Stimulated activated CD8-positive, alpha-beta memory T cell treated with anti-CD3 and anti-CD28 coated beads, Interleukin-4, amount 100 ng/mL, for 48 hours (primary cell): ENCODE results near the gene PNMT.

ENCODE experiments used
- DNase-seq: peaks from one replicate; pipeline ENCODE4 v3.0.0-alpha.2; 2020

The PNMT gene

GRCh38 chr17:39715375-39716072 lies 47.3 kb downstream of the PNMT start:
- no peak for DNase-seq

GRCh38 chr17:39716073-39716818 lies 48.0 kb downstream of the PNMT start:
- DNase-seq, result no peak

- DNase-seq, result no peak
Observed at GRCh38 chr17:39716879-39717536, 48.8 kb downstream of the PNMT start.

- DNase-seq, result no peak
Observed at GRCh38 chr17:39717660-39718059, 49.4 kb downstream of the PNMT start.

GRCh38 chr17:39719563-39720355 lies 51.5 kb downstream of the PNMT start:
- DNase-seq, result no peak
